Stimulated activated CD4-positive, alpha-beta T cell treated with anti-CD3 and anti-CD28 coated beads, Interleukin-2, amount 100 ng/mL, for 4 hours (primary cell): ENCODE measurements around the gene KRTAP20-4.

ENCODE experiments used
- DNase-seq: peaks from one replicate; pipeline ENCODE4 v3.0.0-alpha.2; 2020; ENCODE audit warnings: low read depth

Gene KRTAP20-4

GRCh38 chr21:30620522-30620921 is at the start of gene KRTAP20-4:
Gene KRTAP20-4, plus strand, starts transcription at chr21:30620627.
- DNase-seq = no peak

DNA sequence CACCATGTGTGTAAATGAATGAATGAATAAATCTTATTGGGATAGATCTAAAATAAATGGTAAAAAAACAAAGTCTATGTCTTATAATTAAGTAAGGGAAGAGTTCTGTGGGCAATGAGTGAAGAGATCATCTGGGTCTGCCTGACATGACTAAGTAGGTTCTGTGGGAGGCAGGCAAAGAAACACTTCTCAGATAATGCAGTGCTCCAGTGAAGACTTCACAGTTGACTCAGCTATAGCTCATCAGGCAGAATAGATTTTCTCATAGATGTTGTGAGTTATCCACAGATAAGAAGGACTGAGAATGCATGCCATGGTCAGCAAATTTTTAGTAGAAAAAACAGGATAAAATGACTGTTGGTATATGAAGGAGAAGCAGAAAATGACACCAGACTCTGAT is 42.7 kb upstream of the KRTAP20-4 start:
- no peak for DNase-seq

DNA sequence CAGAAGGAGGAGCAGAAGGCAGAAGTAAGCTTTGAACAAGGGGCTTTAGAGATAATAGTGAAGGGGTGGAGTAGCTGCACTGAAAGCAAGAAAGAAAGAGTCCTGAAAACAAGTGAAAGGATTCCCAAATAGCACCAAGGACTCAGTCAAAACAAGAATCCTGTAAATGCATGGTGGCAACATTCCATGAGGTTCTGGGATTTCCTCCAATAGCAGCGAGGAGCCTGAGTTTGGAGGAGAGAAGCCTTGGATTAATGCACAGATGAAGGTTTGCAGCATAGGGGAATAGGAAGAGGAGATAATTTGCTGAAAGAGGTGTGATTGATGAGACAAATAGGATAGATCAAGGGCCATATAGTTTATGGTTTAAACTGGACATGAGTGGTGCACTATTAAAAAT is 41.1 kb upstream of the KRTAP20-4 start:
- no peak for DNase-seq

DNA sequence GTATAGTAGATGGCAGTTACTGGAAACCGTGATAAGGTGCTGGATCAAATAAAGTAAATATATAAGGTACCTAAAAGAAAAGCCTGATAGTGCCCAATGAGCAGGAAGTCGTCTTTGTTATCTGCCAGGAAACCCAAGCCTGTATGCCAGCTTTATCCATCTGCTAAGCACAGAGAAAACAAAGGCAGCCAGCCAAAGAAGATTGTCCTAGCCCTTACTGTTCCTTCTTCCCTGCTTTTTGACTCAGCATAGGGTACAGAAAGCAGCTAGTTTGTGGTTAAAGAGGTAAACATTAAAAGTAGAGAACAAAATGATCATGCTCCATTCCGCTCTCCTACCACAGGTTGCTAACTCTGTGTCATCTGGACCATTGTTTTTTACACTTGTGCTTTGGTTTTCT is 40.3 kb upstream of the KRTAP20-4 start:
- DNase-seq = no peak

GRCh38 chr21:30582870-30583269 is 37.6 kb upstream of the KRTAP20-4 start:
- no peak for DNase-seq

- DNase-seq = no peak
Observed at GRCh38 chr21:30590297-30590696, 30.1 kb upstream of the KRTAP20-4 start, which contains the start of gene KRTAP22-2. Gene KRTAP22-2, minus strand, starts transcription at chr21:30590397.

GRCh38 chr21:30592140-30592539 is 28.3 kb upstream of the KRTAP20-4 start, which contains the start of gene KRTAP6-3:
Gene KRTAP6-3, plus strand, starts transcription at chr21:30592440. Its CDS starts 6 bp downstream, at chr21:30592446.
- DNase-seq = no peak

GRCh38 chr21:30598802-30599201 is 21.6 kb upstream of the KRTAP20-4 start, which contains the start of gene KRTAP6-2:
Gene KRTAP6-2, minus strand, starts transcription at chr21:30598902. Its CDS starts 28 bp downstream, at chr21:30598874.
- DNase-seq = no peak

GRCh38 chr21:30600787-30601186 is 19.6 kb upstream of the KRTAP20-4 start, which contains the start of gene KRTAP22-1:
Gene KRTAP22-1, plus strand, starts transcription at chr21:30601087.
- no peak for DNase-seq

GRCh38 chr21:30605968-30606367 is 14.5 kb upstream of the KRTAP20-4 start:
- DNase-seq = no peak

GRCh38 chr21:30612132-30612531 is 8.3 kb upstream of the KRTAP20-4 start:
- no peak for DNase-seq

GRCh38 chr21:30613836-30614235 is 6.6 kb upstream of the KRTAP20-4 start, which contains the start of gene KRTAP6-1:
Gene KRTAP6-1, minus strand, starts transcription at chr21:30613930. Its CDS starts 26 bp downstream, at chr21:30613904.
- DNase-seq = no peak

DNA sequence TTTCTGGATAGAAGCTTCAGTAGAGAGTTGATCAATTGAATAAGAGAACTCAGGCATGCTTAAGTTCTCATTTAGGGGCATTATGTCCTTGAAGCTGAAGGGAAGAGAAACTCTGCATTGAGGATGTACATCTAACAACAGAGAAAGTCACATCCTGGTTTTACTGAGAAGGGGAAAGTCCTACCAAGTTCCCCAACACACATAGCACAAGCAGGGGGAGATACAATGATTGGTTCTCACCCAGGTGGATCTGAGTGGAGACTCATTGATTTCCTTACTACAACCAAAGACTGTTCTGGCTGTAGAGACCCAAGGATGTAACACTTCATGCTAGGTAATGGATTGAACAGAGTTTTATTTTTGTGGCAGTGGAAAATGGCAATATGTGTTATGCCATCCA is 5.2 kb upstream of the KRTAP20-4 start:
- no peak for DNase-seq

- no peak for DNase-seq
Observed at GRCh38 chr21:30616125-30616524, 4.3 kb upstream of the KRTAP20-4 start, which contains the start of gene KRTAP20-1. Gene KRTAP20-1, plus strand, starts transcription at chr21:30616425. Its CDS starts 30 bp downstream, at chr21:30616455.

- DNase-seq = no peak
Observed at GRCh38 chr21:30620080-30620479, 347 bp upstream of the KRTAP20-4 start.

DNA sequence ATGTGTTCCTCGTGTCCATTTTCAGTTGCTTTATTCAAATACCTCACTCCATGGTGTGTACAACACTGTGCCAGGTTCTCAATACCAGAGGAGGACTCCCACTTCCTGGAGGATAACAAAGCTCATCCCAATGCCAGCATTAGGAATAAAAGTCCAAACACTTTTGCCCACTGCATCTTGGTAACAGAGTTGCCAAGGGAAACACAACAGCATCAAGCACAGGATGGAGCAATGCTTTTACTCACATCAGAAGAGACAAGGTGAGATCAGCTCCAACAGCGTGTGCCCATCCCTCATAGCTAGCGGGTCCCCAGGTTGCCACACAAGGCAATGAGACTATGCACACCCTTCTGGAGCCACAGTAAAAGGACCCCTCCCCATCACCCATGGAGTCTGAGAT is 2.9 kb downstream of the KRTAP20-4 start:
- DNase-seq = no peak

DNA sequence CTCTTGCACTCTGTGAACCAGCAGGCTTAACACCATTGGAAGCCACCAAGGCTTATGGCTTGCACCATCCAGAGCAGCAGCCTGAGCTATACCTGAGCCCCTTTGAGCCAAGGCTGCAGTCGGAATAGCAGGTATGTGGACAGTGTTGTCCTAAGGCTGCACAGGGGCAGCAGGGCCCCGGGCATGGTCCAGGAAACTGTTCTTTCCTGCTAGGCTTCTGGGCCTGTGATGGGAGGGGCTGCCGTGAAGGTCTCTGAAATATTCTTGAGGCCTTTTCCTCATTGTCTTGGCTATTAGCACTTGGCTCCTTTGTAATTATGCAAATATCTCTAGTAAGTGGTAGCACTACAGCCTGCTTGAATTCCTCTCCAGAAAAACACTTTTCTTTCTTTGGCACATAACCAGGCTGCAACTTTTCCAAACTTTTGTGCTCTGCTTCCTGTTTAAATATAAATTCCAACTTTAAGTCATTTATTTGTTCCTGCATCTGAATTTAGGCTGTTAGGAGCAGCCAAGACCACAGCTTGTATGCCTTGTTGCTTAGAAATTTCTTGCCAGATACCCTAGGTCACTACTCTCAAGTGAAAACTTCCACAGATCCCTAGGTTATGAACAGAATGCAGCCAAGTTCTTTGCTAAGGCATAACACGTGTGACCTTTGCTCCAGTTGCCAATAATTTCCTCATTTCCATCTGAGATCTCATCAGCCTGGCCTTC is 5.2 kb downstream of the KRTAP20-4 start:
- DNase-seq = no peak

DNA sequence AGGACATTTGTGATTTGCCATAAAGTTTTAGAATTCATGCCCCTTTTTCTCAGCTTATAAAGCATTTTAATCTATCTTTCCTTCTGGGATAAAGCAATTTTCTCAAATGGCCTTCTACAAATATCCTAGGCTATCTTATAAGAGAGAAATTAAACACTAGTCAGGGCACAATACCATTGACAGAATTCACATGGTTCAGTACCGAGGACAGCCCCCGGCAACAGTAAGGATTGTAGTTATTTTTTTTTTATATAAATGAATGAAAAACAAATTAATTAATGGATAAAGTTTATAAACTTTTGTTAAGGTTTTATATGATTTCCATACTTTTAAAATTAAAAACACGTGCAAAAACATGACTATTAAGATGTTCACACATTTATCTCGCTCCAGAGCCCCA is 7.7 kb downstream of the KRTAP20-4 start:
- DNase-seq = no peak

- DNase-seq = no peak
Observed at GRCh38 chr21:30629200-30629599, 8.8 kb downstream of the KRTAP20-4 start.

- no peak for DNase-seq
Observed at GRCh38 chr21:30634906-30635305, 14.5 kb downstream of the KRTAP20-4 start, which contains the start of gene KRTAP20-2. Gene KRTAP20-2, plus strand, starts transcription at chr21:30635206. Its CDS starts 58 bp downstream, at chr21:30635264.

GRCh38 chr21:30638686-30639085 is 18.3 kb downstream of the KRTAP20-4 start:
- no peak for DNase-seq

GRCh38 chr21:30642564-30642963 is 22.1 kb downstream of the KRTAP20-4 start, which contains the start of gene KRTAP20-3:
Gene KRTAP20-3, plus strand, starts transcription at chr21:30642864.
- no peak for DNase-seq

- no peak for DNase-seq
Observed at GRCh38 chr21:30646904-30647414, 26.5 kb downstream of the KRTAP20-4 start.
